Measurements from ENCODE around the gene WDR91.
"Not testable (repeated sequence)": the region's sequence is repeated elsewhere in the genome, so short reads cannot be mapped to it uniquely, and the experiment has no call there.

Gene WDR91
- 60.2 to 82.8 (median 72.4) reads per million in 4 donors for total RNA-seq

GRCh38 chr7:135211179-135211945, at the start of gene WDR91:
Gene WDR91 (minus strand): TSS chr7:135211526. CDS start chr7:135211502, 24 bp downstream.
- DNase-seq = peak; percentile 94 to 99 (median 96)

- no peak for DNase-seq
These were observed 49.1 kb upstream of the WDR91 start for GRCh38 chr7:135260470-135260869.

GRCh38 chr7:135259702-135260101, 48.4 kb upstream of the WDR91 start:
- DNase-seq = no peak

GRCh38 chr7:135258585-135258984, 47.3 kb upstream of the WDR91 start:
- no peak for DNase-seq

- DNase-seq = no peak
These were observed 46.5 kb upstream of the WDR91 start for GRCh38 chr7:135257790-135258189.

GRCh38 chr7:135253851-135254771, 42.8 kb upstream of the WDR91 start:
- DNase-seq = peak in 1 of 5 donors; percentile 2

- no peak for DNase-seq
These were observed 40.4 kb upstream of the WDR91 start for GRCh38 chr7:135251496-135252391.

GRCh38 chr7:135248546-135248945, 37.2 kb upstream of the WDR91 start:
- no peak for DNase-seq

- DNase-seq = no peak
These were observed 36.6 kb upstream of the WDR91 start for GRCh38 chr7:135247746-135248471.

- DNase-seq = no peak
These were observed 35.0 kb upstream of the WDR91 start for GRCh38 chr7:135246191-135246825.

GRCh38 chr7:135245226-135246190, 34.2 kb upstream of the WDR91 start:
- DNase-seq = no peak

- DNase-seq = no peak
These were observed 30.9 kb upstream of the WDR91 start for GRCh38 chr7:135242096-135242684.

- no peak for DNase-seq
These were observed 29.1 kb upstream of the WDR91 start for GRCh38 chr7:135240441-135240840.

- DNase-seq = no peak
These were observed 27.9 kb upstream of the WDR91 start for GRCh38 chr7:135239263-135239662.

- DNase-seq = peak in 1 of 5 donors; percentile 4
These were observed 26.9 kb upstream of the WDR91 start for GRCh38 chr7:135238112-135238744.

- DNase-seq = no peak
These were observed 25.4 kb upstream of the WDR91 start for GRCh38 chr7:135236727-135237126.

GRCh38 chr7:135235841-135236240, 24.5 kb upstream of the WDR91 start:
- DNase-seq = no peak

- DNase-seq = no peak
These were observed 23.4 kb upstream of the WDR91 start for GRCh38 chr7:135234727-135235126.

- DNase-seq = not testable (repeated sequence)
These were observed 22.8 kb upstream of the WDR91 start for GRCh38 chr7:135234095-135234494.
